Endodermal cell (in vitro differentiated cells): Measurements from ENCODE around the gene GJA3. TPM values are rescaled to one million over a fixed set of nuclear protein-coding genes. Genes with fewer than 3 reads are reported as not detected.
A peak's percentile ranks its signal among the peaks of the same experiment; 100 is the strongest.

Experiments used
- DNase-seq: peaks from one replicate; pipeline ENCODE4 v3.0.0-alpha.2; 2017
- H3K27ac ChIP-seq: 2 replicates; pipeline ENCODE4 v1.5.1; 2013; ENCODE audit warnings: mild to moderate bottlenecking, low read depth, low read length, moderate library complexity
- H3K27me3 ChIP-seq: 2 replicates; pipeline ENCODE4 v1.6.1; 2013; ENCODE audit warnings: mild to moderate bottlenecking, low read length, moderate library complexity; ENCODE audit not compliant: insufficient read depth, control insufficient read depth, poor library complexity, severe bottlenecking
- H3K36me3 ChIP-seq: 2 replicates; pipeline ENCODE4 v1.7.0; 2013; ENCODE audit warnings: mild to moderate bottlenecking, low read length, moderate library complexity; ENCODE audit not compliant: control insufficient read depth, insufficient read depth
- H3K4me1 ChIP-seq: one replicate; pipeline ENCODE4 v1.7.0; 2013; ENCODE audit warnings: low read length; ENCODE audit not compliant: control insufficient read depth, insufficient read depth
- H3K4me3 ChIP-seq: 2 replicates; pipeline ENCODE4 v1.5.1; 2013; ENCODE audit warnings: mild to moderate bottlenecking, low read length, moderate library complexity
- H3K9ac ChIP-seq: 2 replicates; pipeline ENCODE4 v1.6.1; 2013; ENCODE audit warnings: mild to moderate bottlenecking, low read length, moderate library complexity; ENCODE audit not compliant: poor library complexity, severe bottlenecking; ENCODE audit errors: extremely low read depth
- H3K9me3 ChIP-seq: 2 replicates; pipeline ENCODE4 v1.6.1; 2013; ENCODE audit warnings: mild to moderate bottlenecking, low read length, moderate library complexity; ENCODE audit not compliant: control insufficient read depth
- H3K27ac Mint-ChIP-seq: 2 replicates; pipeline ENCODE4 v1.8.0; 2020; ENCODE audit warnings: mixed read lengths
- H3K27me3 Mint-ChIP-seq: 2 replicates; pipeline ENCODE4 v1.8.0; 2021; ENCODE audit warnings: mild to moderate bottlenecking, mixed read lengths; ENCODE audit not compliant: insufficient read depth
- H3K36me3 Mint-ChIP-seq: 2 replicates; pipeline ENCODE4 v1.8.0; 2020; ENCODE audit warnings: low read depth, mixed read lengths
- H3K4me1 Mint-ChIP-seq: 2 replicates; pipeline ENCODE4 v1.8.0; 2020; ENCODE audit warnings: mixed read lengths
- H3K4me3 Mint-ChIP-seq: 2 replicates; pipeline ENCODE4 v1.8.0; 2020; ENCODE audit warnings: mild to moderate bottlenecking, moderate library complexity, mixed read lengths
- H3K9me3 Mint-ChIP-seq: 2 replicates; pipeline ENCODE4 v1.8.0; 2020; ENCODE audit warnings: mild to moderate bottlenecking, mixed read lengths
- CTCF ChIP-seq: fragments of 200-600 bp; sonication (generic); conservative IDR thresholded peaks from 2 replicates; pipeline ENCODE4 v1.5.0; 2021; ENCODE audit warnings: antibody characterized with exemption, mild to moderate bottlenecking
- WGBS, 2 experiments: methylation state at CpG; one replicate each; pipeline versions ENCODE4 v1.1.5 to v1.1.7; 2013; ENCODE audit warnings: missing lambda C conversion rate in 2 of 2, mixed read lengths in 1 of 2; ENCODE audit not compliant: insufficient coverage in 1 of 2, insufficient read length in 1 of 2; 5-methylcytosine and 5-hydroxymethylcytosine counted together
- total RNA-seq, 2 donors: library from RNA; stranded (reverse); fragmentation: NEBNext Ultra II Directional in 1 of 2; extraction: Animal tissue kit (Norgen Biotek cat#: 25700) in 1 of 2; gene quantifications; 2 replicates in 1 of 2; 3 replicates in 1 of 2; pipeline ENCODE4 v1.2.1, GENCODE V29; 2021

GJA3 gene
- total RNA-seq, 2 donors from 2014 or later, result 0.07 to 0.09 TPM

- Histone ChIP-seq H3K4me3 (no peak overlapping the region), H3K4me1 (no peaks in the 10 kb centered on the region), H3K27me3 (peaks cover 9% of the 10 kb centered on the region), H3K27ac (no peak overlapping the region), H3K9ac (no peak overlapping the region), H3K9me3 (no peaks in the 10 kb centered on the region), H3K36me3 (no peaks in the 10 kb centered on the region)
- TF ChIP-seq CTCF, result no peak
- H3K27me3 Mint-ChIP-seq, result peaks cover 22% of the 10 kb centered on the region
- no peak overlapping the region for H3K27ac Mint-ChIP-seq
- 80 to 95% methylated on average over 1 to 7 of the region's 7 CpGs for WGBS, 2 experiments
- no peak for DNase-seq
- no peaks in the 10 kb centered on the region for H3K36me3 Mint-ChIP-seq
- peaks cover 6% of the 10 kb centered on the region for H3K4me1 Mint-ChIP-seq
- H3K4me3 Mint-ChIP-seq, result no peak overlapping the region
- H3K9me3 Mint-ChIP-seq, result no peaks in the 10 kb centered on the region
These were observed 7.5 kb upstream of the GJA3 start for GRCh38 chr13:20168396-20168795.

GRCh38 chr13:20165417-20166257 is 4.8 kb upstream of the GJA3 start:
- DNase-seq, result peak; percentile 37
- no peaks in the 10 kb centered on the region for H3K36me3 Mint-ChIP-seq
- no peaks in the 10 kb centered on the region for H3K9me3 ChIP-seq
- no peak for TF ChIP-seq CTCF
- H3K36me3 ChIP-seq, result no peaks in the 10 kb centered on the region
- no peaks in the 10 kb centered on the region for H3K4me1 Mint-ChIP-seq
- H3K27me3 Mint-ChIP-seq, result peaks cover 38% of the 10 kb centered on the region
- H3K27ac Mint-ChIP-seq, result no peak overlapping the region
- H3K4me3 Mint-ChIP-seq, result no peak overlapping the region
- H3K9ac ChIP-seq, result no peak overlapping the region
- no peak overlapping the region for H3K4me3 ChIP-seq
- H3K27ac ChIP-seq, result no peak overlapping the region
- 78 to 91% methylated on average over 5 to 11 of the region's 11 CpGs for WGBS, 2 experiments
- peaks cover 36% of the 10 kb centered on the region for H3K27me3 ChIP-seq
- H3K9me3 Mint-ChIP-seq, result no peaks in the 10 kb centered on the region
- no peaks in the 10 kb centered on the region for H3K4me1 ChIP-seq

GRCh38 chr13:20161951-20162300 is 1.1 kb upstream of the GJA3 start:
- H3K4me3 ChIP-seq, result no peak overlapping the region
- H3K9me3 ChIP-seq, result no peaks in the 10 kb centered on the region
- no peaks in the 10 kb centered on the region for H3K36me3 ChIP-seq
- peak overlapping the region; percentile 54 for H3K4me3 Mint-ChIP-seq
- H3K36me3 Mint-ChIP-seq, result no peaks in the 10 kb centered on the region
- H3K9me3 Mint-ChIP-seq, result no peaks in the 10 kb centered on the region
- peaks cover 4% of the 10 kb centered on the region for H3K4me1 Mint-ChIP-seq
- 42 to 65% methylated on average over 6 to 16 of the region's 16 CpGs for WGBS, 2 experiments
- H3K9ac ChIP-seq, result no peak overlapping the region
- H3K27ac Mint-ChIP-seq, result no peak overlapping the region
- DNase-seq, result peak; percentile 13
- peaks cover 73% of the 10 kb centered on the region for H3K27me3 ChIP-seq
- H3K4me1 ChIP-seq, result no peaks in the 10 kb centered on the region
- TF ChIP-seq CTCF, result no peak
- peaks cover 69% of the 10 kb centered on the region for H3K27me3 Mint-ChIP-seq
- H3K27ac ChIP-seq, result no peak overlapping the region
